Fibroblast of lung (primary cell): ENCODE measurements around the gene FEZ2. TPM values are rescaled to one million over a fixed set of nuclear protein-coding genes. Genes with fewer than 3 reads are reported as not detected.

ENCODE experiments used
- DNase-seq, 2 donors: peaks; one replicate each; pipeline versions ENCODE4 v3.0.0 to v3.0.0-alpha.2; 2010; ENCODE audit warnings: low read depth in 2 of 2
- H2AFZ ChIP-seq: 2 replicates; pipeline ENCODE4 v1.5.1; 2012; ENCODE audit warnings: low read length, control low read depth, inconsistent platforms
- H3K27ac ChIP-seq: 2 replicates; pipeline ENCODE4 v1.5.1; 2011; ENCODE audit warnings: low read length, control low read depth; ENCODE audit not compliant: insufficient read depth
- H3K27me3 ChIP-seq: 2 replicates; pipeline ENCODE4 v1.5.1; 2011; ENCODE audit warnings: mild to moderate bottlenecking, low read length; ENCODE audit not compliant: control insufficient read depth, insufficient read depth
- H3K36me3 ChIP-seq: 2 replicates; pipeline ENCODE4 v1.5.1; 2011; ENCODE audit warnings: low read length; ENCODE audit not compliant: control insufficient read depth, insufficient read depth
- H3K4me1 ChIP-seq: 2 replicates; pipeline ENCODE4 v1.5.1; 2011; ENCODE audit warnings: low read length; ENCODE audit not compliant: control insufficient read depth, insufficient read depth; ENCODE audit errors: extremely low read depth
- H3K4me2 ChIP-seq: 2 replicates; pipeline ENCODE4 v1.5.1; 2011; ENCODE audit warnings: low read length, control low read depth; ENCODE audit not compliant: insufficient read depth; ENCODE audit errors: extremely low read depth
- H3K4me3 ChIP-seq, 4 experiments: fragments of 200-600 bp in 1 of 4; sonication (generic) in 1 of 4; replicated peaks in 1 of 4; 2 replicates each; pipeline ENCODE4 v1.5.1; 2011 to 2016; ENCODE audit warnings: low read length in 4 of 4, low read depth in 3 of 4, mild to moderate bottlenecking in 3 of 4, control low read depth in 2 of 4, inconsistent platforms in 1 of 4, mixed read lengths in 1 of 4; ENCODE audit not compliant: insufficient read depth in 1 of 4; ENCODE audit errors: control extremely low read depth in 1 of 4
- H3K79me2 ChIP-seq: 2 replicates; pipeline ENCODE4 v1.5.1; 2012; ENCODE audit warnings: mild to moderate bottlenecking, low read length, inconsistent platforms; ENCODE audit not compliant: control insufficient read depth, insufficient read depth
- H3K9ac ChIP-seq: 2 replicates; pipeline ENCODE4 v1.5.1; 2011; ENCODE audit warnings: mild to moderate bottlenecking, low read length, control low read depth; ENCODE audit not compliant: insufficient read depth
- H3K9me3 ChIP-seq: 2 replicates; pipeline ENCODE4 v1.5.1; 2012; ENCODE audit warnings: low read depth, low read length; ENCODE audit not compliant: control insufficient read depth, insufficient read depth
- H4K20me1 ChIP-seq: 2 replicates; pipeline ENCODE4 v1.5.1; 2011; ENCODE audit warnings: low read length; ENCODE audit not compliant: control insufficient read depth, insufficient read depth; ENCODE audit errors: extremely low read depth
- CTCF ChIP-seq, 2 donors: IDR thresholded peaks in 1 of 2; conservative IDR thresholded peaks in 1 of 2; 1 replicate in 1 of 2; 2 replicates in 1 of 2; pipeline ENCODE4 v1.5.1; 2011 to 2012; ENCODE audit warnings: low read length in 2 of 2, control low read depth in 1 of 2, inconsistent platforms in 1 of 2, low read depth in 1 of 2, mild to moderate bottlenecking in 1 of 2
- EZH2 ChIP-seq: IDR thresholded peaks from 2 replicates; pipeline ENCODE4 v1.5.1; 2012; ENCODE audit warnings: low read length, control low read depth, mild to moderate bottlenecking; ENCODE audit errors: missing control alignments
- polyA plus RNA-seq, 2 donors: library from polyadenylated mRNA; depleted of rRNA in 1 of 2; stranded (reverse) in 1 of 2; unstranded in 1 of 2; fragments of >200 nt; gene quantifications; 2 replicates each; pipeline ENCODE4 v1.2.1, GENCODE V29; 2011 to 2012; ENCODE audit warnings: missing spikeins in 1 of 2
- total RNA-seq: library from RNA; depleted of rRNA; stranded (reverse); fragments of >200 nt; gene quantifications from 2 replicates; pipeline ENCODE4 v1.2.1, GENCODE V29; 2014

The FEZ2 gene
- total and polyA plus RNA-seq, 2 donors (not counting 1 experiment from before 2014, with no cell fraction given) = 64.7 to 86.9 TPM

DNA sequence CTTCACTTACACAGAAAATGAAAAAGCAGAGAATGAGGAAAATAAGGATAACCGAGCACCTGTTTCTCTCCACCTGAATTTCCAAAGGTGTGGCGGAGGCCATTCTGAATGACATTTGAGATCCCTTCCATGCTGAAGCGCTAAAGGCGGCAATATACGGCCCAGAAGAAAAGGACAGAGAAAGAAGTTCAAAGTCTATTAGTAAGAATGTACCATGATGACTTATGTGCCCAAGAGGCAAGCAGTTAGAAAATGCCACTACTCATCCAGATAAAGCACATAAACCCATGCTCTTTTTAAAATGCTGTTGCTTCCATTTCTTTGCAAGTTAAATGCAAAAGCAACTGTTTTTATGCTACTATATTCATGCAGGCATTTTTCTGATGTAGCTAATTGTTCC, 37.2 kb downstream of the FEZ2 start:
- Histone ChIP-seq H3K27me3 (no peaks in the 10 kb centered on the region), H3K9ac (no peak overlapping the region), H3K36me3 (peaks cover 4% of the 10 kb centered on the region), H3K4me1 (peaks cover 24% of the 10 kb centered on the region), H3K79me2 (peaks cover 30% of the 10 kb centered on the region), H4K20me1 (no peaks in the 10 kb centered on the region), H3K4me2 (peak overlapping the region; percentile 15), H2AFZ (no peak overlapping the region), H3K4me3 (no peak overlapping the region), H3K9me3 (no peaks in the 10 kb centered on the region), H3K27ac (peak overlapping the region; percentile 80)
- no peak for TF ChIP-seq CTCF (conservative IDR thresholded peaks at IDR 0.05 in 1 of 2, IDR thresholded peaks at IDR 0.05 in 1 of 2; ENCODE audit: low read depth in 1 of 2, low read length in 2 of 2)
- no peak for TF ChIP-seq EZH2
- no peak for DNase-seq

DNA sequence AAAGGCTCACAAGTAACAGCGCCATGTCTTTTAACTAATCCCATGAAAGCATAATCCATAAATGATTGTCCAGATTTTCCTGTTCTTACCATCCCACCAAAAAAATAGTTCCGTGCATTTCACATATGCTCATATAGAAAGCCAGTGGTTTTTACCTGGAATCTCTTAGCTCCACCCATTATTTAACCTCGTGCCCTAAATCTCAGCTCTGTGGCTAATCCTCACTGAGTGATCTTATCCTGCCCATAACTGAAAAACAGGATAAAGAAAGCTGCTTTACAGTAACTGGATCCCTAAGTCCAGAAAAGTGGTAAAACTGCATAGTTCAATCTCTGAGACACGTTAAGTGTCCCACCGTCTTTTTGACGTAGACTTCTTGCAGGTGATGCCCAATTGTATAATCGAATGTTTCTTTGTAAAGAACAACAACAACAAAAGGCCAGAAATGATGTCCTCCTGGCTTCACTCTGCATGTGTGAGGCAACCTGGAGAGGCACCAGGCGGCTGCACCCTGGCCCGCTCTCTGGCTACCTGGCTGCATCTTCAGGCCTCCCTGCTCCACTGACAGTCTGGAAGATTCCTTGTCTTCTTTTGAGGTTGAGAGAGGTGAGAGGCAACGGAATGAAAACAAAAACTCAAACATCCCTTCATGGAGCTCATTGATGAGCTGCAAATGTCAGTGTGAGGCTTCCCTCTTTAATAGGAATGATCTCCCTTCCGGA, 38.6 kb downstream of the FEZ2 start:
- H2AFZ ChIP-seq = no peak overlapping the region
- no peak for DNase-seq
- no peaks in the 10 kb centered on the region for H4K20me1 ChIP-seq
- H3K27ac ChIP-seq = no peak overlapping the region
- H3K4me1 ChIP-seq = peaks cover 22% of the 10 kb centered on the region
- peaks cover 18% of the 10 kb centered on the region for H3K79me2 ChIP-seq
- no peaks in the 10 kb centered on the region for H3K27me3 ChIP-seq
- no peak for TF ChIP-seq EZH2
- no peak for TF ChIP-seq CTCF (conservative IDR thresholded peaks at IDR 0.05 in 1 of 2, IDR thresholded peaks at IDR 0.05 in 1 of 2; ENCODE audit: low read depth in 1 of 2, low read length in 2 of 2)
- no peak overlapping the region for H3K4me2 ChIP-seq
- no peak overlapping the region for H3K4me3 ChIP-seq
- H3K9me3 ChIP-seq = no peaks in the 10 kb centered on the region
- H3K36me3 ChIP-seq = peaks cover 2% of the 10 kb centered on the region
- H3K9ac ChIP-seq = no peak overlapping the region

GRCh38 chr2:36556842-36557241, 41.1 kb downstream of the FEZ2 start:
- no peaks in the 10 kb centered on the region for H3K27me3 ChIP-seq
- peaks cover 12% of the 10 kb centered on the region for H3K79me2 ChIP-seq
- H3K27ac ChIP-seq = peak overlapping the region; percentile 41
- H3K4me2 ChIP-seq = peak overlapping the region; percentile 23
- DNase-seq = peak; percentile 44 to 86
- TF ChIP-seq EZH2 (no peak), CTCF (conservative IDR thresholded peaks at IDR 0.05 in 1 of 2, IDR thresholded peaks at IDR 0.05 in 1 of 2; ENCODE audit: low read depth in 1 of 2, low read length in 2 of 2) (no peak)
- no peaks in the 10 kb centered on the region for H3K9me3 ChIP-seq
- H3K4me1 ChIP-seq = peaks cover 9% of the 10 kb centered on the region
- no peaks in the 10 kb centered on the region for H4K20me1 ChIP-seq
- H3K9ac ChIP-seq = no peak overlapping the region
- H2AFZ ChIP-seq = no peak overlapping the region
- peaks cover 2% of the 10 kb centered on the region for H3K36me3 ChIP-seq
- H3K4me3 ChIP-seq = no peak overlapping the region
